PFSK-1 (cell line): ENCODE data around the gene ESCO1.

Experiments used
- POLR2AphosphoS5 ChIP-seq: IDR thresholded peaks from 2 replicates; pipeline ENCODE4 v1.6.1; 2012; ENCODE audit warnings: low read depth, mild to moderate bottlenecking, control low read depth, low read length, moderate library complexity
- TF ChIP-seq, protein P1 (sequence below), 2 experiments: IDR thresholded peaks; 2 replicates each; pipeline versions ENCODE4 v1.6.1 to v1.8.0; 2011 to 2012; ENCODE audit warnings: low read depth in 2 of 2, low read length in 2 of 2, control low read depth in 1 of 2, inconsistent platforms in 1 of 2, mild to moderate bottlenecking in 1 of 2, moderate library complexity in 1 of 2; ENCODE audit not compliant: insufficient read depth in 1 of 2

DNA sequence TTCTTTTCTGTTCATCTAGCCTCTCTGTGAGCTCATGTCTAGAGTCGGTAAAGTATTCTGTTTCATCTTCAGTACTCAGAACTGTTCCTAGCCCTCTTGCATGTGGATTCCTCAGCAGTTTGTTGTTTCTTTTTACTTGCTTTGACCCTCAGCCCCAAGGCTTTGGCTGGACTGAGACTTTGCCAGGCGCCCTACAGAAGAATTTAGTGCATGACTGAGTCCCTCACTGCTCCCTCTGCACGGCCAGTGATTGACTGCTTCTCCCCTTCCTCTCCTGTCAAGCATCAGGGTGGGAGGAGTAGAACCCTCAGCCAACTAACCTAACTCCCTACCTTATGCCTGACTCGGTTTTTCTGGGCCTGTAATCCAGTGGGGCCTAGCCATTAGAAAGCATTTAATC, 109.8 kb downstream of the ESCO1 start:
- TF ChIP-seq, protein P1, sequence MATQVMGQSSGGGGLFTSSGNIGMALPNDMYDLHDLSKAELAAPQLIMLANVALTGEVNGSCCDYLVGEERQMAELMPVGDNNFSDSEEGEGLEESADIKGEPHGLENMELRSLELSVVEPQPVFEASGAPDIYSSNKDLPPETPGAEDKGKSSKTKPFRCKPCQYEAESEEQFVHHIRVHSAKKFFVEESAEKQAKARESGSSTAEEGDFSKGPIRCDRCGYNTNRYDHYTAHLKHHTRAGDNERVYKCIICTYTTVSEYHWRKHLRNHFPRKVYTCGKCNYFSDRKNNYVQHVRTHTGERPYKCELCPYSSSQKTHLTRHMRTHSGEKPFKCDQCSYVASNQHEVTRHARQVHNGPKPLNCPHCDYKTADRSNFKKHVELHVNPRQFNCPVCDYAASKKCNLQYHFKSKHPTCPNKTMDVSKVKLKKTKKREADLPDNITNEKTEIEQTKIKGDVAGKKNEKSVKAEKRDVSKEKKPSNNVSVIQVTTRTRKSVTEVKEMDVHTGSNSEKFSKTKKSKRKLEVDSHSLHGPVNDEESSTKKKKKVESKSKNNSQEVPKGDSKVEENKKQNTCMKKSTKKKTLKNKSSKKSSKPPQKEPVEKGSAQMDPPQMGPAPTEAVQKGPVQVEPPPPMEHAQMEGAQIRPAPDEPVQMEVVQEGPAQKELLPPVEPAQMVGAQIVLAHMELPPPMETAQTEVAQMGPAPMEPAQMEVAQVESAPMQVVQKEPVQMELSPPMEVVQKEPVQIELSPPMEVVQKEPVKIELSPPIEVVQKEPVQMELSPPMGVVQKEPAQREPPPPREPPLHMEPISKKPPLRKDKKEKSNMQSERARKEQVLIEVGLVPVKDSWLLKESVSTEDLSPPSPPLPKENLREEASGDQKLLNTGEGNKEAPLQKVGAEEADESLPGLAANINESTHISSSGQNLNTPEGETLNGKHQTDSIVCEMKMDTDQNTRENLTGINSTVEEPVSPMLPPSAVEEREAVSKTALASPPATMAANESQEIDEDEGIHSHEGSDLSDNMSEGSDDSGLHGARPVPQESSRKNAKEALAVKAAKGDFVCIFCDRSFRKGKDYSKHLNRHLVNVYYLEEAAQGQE (IDR thresholded peaks at IDR 0.05; ENCODE audit: insufficient read depth in 1 of 2, low read depth in 2 of 2, low read length in 2 of 2) = no peak
- TF ChIP-seq POLR2AphosphoS5 = no peak
